Measurements from ENCODE around the gene ZNF227. TPM values are rescaled to one million over a fixed set of nuclear protein-coding genes. Genes with fewer than 3 reads are reported as not detected.
"Not testable (repeated sequence)": the region's sequence is repeated elsewhere in the genome, so short reads cannot be mapped to it uniquely, and the experiment has no call there.

Gene ZNF227
- total RNA-seq = 30.6 TPM

DNA sequence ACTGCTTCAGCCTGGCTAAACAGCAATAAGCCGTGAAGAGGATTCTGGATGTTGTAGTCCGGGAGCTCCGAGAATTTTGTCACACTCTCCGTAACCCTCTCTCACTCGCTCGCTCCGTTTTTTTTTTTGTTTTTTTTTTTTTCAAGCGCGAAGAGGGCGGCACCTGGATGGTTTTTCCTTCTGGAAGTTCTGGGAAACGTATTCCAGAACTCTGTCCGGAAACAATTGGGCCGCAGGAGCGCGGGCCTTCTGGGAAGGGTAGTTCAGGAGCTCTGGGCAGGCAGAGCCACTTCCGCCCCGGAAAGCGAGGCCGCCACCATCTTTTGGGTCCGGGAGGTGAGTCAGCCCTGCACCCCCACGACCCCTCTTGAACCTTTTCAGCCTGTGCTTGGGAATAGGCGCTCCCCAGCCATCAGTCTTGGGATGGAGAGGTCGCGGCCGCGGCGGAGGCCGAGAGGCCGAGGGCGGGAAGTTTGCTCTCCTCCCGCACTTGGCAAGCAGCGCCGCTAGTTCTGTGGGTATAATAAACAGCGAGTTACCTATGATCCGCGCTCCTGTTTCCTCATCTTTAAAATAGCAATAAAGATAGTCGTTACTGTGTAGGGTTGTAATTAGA is at the start of gene ZNF227:
Gene ZNF227 (plus strand): TSS at position 283 of the 616 bp plus-strand sequence. CDS start 5,261 bp downstream, outside the sequence.
- DNase-seq (ENCODE audit: low spot score) = peak; percentile 93
- peak; percentile 99 for ATAC-seq
- intact Hi-C loops (cut with DNase I) = no loop called here

DNA sequence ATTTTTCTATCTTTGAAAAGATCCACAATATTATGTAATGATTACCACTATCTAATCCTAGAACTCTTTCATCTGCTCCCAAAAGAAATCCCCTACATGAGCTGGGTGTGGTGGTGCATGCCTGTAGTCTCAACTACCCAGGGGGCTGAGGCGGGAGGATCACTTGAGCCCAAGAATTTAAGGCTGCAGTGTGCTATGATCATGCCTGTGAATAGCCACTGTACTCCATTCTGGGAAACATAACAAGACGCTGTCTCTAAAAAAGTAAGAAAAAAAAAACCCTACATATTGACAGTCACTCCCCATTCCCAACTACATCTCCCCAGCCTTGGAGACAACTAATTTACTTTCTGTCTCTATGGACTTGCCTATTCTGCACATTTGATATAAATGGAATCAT is 48.5 kb upstream of the ZNF227 start:
- ATAC-seq = no peak
- intact Hi-C loops (cut with DNase I) = no loop called here

GRCh38 chr19:44164327-44164672 is 48.0 kb upstream of the ZNF227 start:
- DNase-seq (ENCODE audit: low spot score) (no peak), ATAC-seq (no peak)
- intact Hi-C loops (cut with DNase I) = no loop called here

More for the DNA sequence above, 48.5 kb upstream of the ZNF227 start:
- DNase-seq (ENCODE audit: low spot score) = no peak

DNA sequence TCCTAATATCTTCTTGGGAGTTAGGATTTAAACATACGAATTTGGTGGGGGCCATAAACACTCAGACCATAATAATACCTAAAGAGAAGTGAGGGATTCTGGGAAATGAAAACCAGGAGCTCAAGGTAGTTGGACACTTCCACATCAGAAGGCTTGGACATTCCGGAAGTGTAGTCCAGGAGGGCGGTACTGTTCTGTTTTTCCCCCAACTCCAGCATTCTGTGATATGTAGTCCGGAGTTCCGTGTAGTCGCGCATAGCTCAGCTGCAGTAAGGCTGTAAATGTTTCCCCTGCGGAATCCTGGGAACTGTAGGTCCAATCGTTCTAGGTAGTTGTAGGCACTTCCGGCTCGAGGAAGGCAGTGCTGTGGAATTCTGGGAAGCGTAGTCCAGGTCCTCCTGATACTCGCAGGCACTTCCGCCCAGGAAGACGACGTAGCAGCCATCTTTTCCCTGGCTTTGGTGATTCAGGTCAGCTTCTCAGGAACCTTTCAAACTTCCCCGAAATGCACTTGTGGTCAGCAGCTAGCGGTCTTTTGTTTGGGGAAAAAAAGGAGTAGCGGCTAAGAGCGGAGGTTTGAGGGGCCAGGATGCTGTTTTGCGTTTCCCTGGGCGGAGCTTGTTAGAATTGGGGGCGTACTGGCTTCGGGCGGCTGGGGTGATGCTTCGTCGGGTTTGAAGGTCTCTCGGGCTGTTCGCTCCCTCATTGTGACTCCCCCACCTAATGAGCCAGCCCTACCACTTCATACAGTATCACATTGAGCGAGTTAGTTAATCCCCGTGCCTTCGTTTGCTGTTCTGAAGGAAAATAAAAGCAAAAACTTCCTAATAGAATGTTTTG is 47.4 kb upstream of the ZNF227 start, which contains the start of gene ZNF226:
Gene ZNF226 (plus strand): TSS at position 428 of the 840 bp plus-strand sequence. CDS start 4,981 bp downstream, outside the sequence.
- peak; percentile 100 for ATAC-seq
- peak; percentile 88 for DNase-seq (ENCODE audit: low spot score)
- intact Hi-C loops (cut with DNase I) = no loop called here

- DNase-seq (ENCODE audit: low spot score); ATAC-seq; intact Hi-C loops (cut with DNase I): not testable (repeated sequence)
Measured at GRCh38 chr19:44170660-44171059, 41.7 kb upstream of the ZNF227 start.

GRCh38 chr19:44176590-44176989 is 35.7 kb upstream of the ZNF227 start:
- DNase-seq (ENCODE audit: low spot score) = no peak
- ATAC-seq = no peak
- intact Hi-C loops (cut with DNase I) = no loop called here

DNA sequence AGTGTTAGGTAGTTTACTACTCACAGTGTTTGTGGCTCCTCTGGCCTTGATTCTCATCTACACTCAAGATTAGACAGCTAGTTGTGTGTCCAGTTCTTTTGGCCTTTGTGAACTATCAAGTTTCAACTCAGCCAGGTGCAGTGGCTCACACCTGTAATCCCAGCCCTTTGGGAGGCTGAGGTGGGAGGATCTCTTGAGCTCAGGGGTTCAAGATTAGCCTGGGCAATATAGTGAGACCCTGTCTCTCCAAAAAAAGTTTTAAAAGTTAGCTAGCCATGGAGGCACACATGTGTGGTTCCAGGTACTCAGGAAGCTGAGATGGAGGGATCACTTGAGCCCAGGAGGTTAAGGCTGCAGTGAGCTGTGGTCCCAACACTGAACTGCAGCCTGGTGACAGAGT is 31.4 kb upstream of the ZNF227 start:
- ATAC-seq (no peak), DNase-seq (ENCODE audit: low spot score) (no peak)
- intact Hi-C loops (cut with DNase I) = no loop called here

DNA sequence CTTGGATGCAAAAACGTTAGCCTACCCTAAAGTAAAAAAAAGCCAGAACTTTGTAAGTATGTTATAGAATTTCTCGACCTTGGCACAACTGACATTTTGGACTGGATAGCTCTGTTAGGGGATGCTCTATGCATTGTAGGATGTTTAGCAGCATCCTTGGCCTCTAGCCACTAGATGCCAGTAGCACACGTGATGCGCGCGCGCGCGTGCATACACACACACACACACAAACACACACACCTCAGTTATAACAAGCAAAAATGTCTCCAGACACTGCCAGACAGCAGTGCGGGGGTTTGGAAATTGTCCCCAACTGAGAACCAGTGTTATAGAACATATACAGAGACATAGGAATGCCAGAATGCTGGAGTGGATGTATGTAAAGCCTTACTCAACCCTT is 30.2 kb upstream of the ZNF227 start:
- no peak for ATAC-seq
- intact Hi-C loops (cut with DNase I) = no loop called here

DNA sequence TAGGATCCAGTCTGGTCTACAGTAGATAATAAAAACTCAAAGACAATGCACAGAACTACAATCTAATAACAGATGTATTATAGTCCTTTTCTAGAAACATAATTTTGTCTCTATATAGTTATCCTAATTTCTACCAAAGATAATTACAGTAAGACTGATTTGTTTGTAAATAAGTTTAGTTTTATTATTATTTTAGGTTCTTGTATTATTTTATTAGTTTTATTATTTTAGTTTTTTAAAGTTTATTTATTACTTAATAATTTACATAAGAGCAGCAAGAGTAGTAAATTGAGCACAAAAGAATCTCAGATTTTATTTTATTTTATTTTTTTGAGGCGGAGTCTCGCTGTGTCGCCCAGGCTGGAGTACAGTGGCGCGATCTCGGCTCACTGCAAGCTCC is 22.3 kb upstream of the ZNF227 start:
- intact Hi-C loops (cut with DNase I) = no loop called here
- no peak for DNase-seq (ENCODE audit: low spot score)
- no peak for ATAC-seq

More for the DNA sequence above, 30.2 kb upstream of the ZNF227 start:
- no peak for DNase-seq (ENCODE audit: low spot score)

- ATAC-seq (no peak), DNase-seq (ENCODE audit: low spot score) (no peak)
- intact Hi-C loops (cut with DNase I) = no loop called here
Measured at GRCh38 chr19:44192127-44192526, 20.2 kb upstream of the ZNF227 start.

DNA sequence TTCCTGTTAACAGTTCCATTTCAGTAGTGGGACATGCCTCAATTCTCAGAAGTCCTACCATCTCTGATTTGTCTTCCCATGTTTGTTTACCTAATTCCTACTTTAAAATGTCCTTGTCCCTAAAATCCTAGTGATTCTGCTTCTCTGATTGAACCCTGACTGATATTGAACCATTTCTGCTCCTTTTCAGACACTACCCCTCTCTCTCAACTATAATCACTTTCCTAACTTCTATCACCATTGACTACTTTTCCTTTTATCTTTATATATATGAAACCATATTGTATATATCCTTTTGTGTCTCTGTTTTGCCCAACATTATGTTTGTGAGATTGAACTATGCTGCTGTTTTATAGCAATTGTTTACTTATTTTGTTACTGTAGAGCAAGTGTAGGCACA is 15.6 kb upstream of the ZNF227 start:
- intact Hi-C loops (cut with DNase I) = no loop called here
- DNase-seq (ENCODE audit: low spot score) (no peak), ATAC-seq (no peak)

DNA sequence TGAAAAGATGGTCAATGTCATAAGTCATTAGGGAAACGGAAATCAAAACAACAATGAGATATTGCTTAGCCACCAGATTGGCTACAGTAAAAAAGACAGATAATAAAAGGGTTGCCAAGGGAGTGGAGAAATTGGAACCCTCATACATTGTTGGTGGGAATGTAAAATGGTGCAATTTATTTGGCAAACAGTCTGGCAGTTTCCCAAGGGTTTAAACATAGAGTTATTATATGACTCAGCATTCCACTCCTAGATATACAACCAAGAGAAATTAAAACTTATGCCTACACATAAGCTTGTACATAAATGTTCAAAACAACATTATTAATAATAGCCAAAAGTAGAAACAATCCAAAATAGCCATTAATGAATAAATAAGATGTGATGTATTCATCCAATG is 9.9 kb upstream of the ZNF227 start:
- intact Hi-C loops (cut with DNase I) = no loop called here
- DNase-seq (ENCODE audit: low spot score) (no peak), ATAC-seq (no peak)

- ATAC-seq (no peak), DNase-seq (ENCODE audit: low spot score) (no peak)
- intact Hi-C loops (cut with DNase I) = no loop called here
Measured at GRCh38 chr19:44202974-44203373, 9.4 kb upstream of the ZNF227 start.

GRCh38 chr19:44203877-44204276 is 8.5 kb upstream of the ZNF227 start:
- ATAC-seq; DNase-seq (ENCODE audit: low spot score); intact Hi-C loops (cut with DNase I): not testable (repeated sequence)

GRCh38 chr19:44204772-44205171 is 7.6 kb upstream of the ZNF227 start:
- ATAC-seq (no peak), DNase-seq (ENCODE audit: low spot score) (no peak)
- intact Hi-C loops (cut with DNase I) = no loop called here

DNA sequence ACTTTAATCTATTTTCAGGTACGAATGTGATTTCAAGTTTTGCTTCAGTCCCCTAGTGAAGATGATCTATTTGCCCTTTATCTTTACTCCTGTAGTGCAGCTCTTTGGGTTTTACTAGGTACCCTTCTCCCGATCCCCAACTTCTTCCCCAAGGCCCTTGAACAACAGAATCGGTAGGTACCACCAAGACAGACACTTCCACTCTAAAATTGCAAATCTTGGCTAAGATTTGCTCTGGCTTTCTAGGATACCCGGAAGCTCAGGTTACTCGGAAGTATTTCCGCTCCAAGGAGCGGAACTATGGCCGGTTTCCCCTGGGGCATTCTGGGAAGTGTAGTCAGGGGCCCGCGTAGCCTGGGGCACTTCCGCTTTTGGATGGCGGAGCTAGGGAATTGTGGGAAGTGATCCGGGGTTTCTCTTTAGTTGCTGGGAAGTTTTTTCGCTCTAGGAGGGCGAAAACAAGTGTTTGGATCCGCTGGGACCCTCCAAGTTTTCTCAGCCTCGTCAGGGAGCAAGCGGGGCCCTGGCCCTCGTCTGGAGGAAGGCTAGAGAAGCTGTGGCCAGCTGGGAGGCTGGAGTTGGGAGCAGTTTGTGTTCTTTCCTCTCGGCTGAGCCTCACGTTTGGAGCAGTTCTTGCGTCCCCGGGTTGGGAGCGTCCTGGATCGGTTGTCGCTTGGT is 5.1 kb upstream of the ZNF227 start:
- ATAC-seq (peak; percentile 99), DNase-seq (ENCODE audit: low spot score) (peak; percentile 92)
- intact Hi-C loops (cut with DNase I) = no loop called here

DNA sequence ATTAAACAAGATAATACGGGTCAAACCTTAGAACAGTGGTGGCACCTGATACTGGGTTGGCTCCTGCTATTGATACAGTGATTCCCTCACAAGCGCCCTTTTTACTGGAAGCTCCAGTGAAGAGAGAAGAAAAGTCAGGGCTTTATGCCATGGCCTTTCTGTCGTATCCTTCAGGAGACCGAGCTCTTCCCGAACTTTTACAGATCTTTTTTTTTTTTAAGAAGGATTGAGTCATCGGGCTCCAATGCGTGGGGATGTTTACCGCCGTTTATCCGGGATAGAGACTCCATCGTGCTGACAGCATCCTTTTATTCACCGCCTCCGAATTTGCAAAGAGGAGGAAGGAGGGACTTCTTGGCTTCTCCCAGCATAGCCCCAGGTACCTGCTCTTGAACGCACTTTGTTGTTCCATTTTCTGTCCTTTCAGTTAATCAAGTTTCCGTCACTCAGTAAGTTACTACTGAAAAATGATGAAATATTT is 574 bp downstream of the ZNF227 start:
- intact Hi-C loops (cut with DNase I) = no loop called here
- DNase-seq (ENCODE audit: low spot score) = no peak
- peak; percentile 40 for ATAC-seq

DNA sequence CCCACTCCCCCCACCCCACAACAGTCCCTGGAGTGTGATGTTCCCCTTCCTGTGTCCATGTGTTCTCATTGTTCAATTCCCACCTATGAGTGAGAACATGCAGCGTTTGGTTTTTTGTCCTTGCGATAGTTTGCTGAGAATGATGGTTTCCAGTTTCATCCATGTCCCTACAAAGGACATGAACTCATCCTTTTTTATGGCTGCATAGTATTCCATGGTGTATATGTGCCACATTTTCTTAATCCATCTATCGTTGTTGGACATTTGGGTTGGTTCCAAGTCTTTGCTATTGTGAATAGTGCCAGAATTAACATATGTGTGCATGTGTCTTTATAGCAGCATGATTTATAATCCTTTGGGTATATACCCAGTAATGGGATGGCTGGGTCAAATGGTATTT is 7.6 kb downstream of the ZNF227 start:
- ATAC-seq; intact Hi-C loops (cut with DNase I): not testable (repeated sequence)

DNA sequence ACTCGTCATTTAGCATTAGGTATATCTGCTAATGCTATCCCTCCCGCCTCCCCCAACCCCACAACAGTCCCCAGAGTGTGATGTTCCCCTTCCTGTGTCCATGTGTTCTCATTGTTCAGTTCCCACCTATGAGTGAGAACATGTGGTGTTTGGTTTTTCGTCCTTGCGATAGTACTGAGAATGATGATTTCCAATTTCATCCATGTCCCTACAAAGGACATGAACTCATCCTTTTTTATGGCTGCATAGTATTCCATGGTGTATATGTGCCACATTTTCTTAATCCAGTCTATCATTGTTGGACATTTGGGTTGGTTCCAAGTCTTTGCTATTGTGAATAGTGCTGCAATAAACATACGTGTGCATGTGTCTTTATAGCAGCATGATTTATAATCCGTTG is 8.4 kb downstream of the ZNF227 start:
- DNase-seq (ENCODE audit: low spot score); ATAC-seq; intact Hi-C loops (cut with DNase I): not testable (repeated sequence)

More for the DNA sequence above, 7.6 kb downstream of the ZNF227 start:
- DNase-seq (ENCODE audit: low spot score) = not testable (repeated sequence)

GRCh38 chr19:44221291-44221690 is 9.0 kb downstream of the ZNF227 start:
- intact Hi-C loops (cut with DNase I); DNase-seq (ENCODE audit: low spot score); ATAC-seq: not testable (repeated sequence)

Measured in sciatic nerve (tissue), 2 donors.